H9 (cell line): Measurements from ENCODE around the gene TMEM202. TPM values are rescaled to one million over a fixed set of nuclear protein-coding genes. Genes with fewer than 3 reads are reported as not detected.
A peak's percentile ranks its signal among the peaks of the same experiment; 100 is the strongest.

ENCODE experiments used
- DNase-seq: peaks from one replicate; pipeline ENCODE4 v3.0.0-alpha.2; 2017
- H2AFZ ChIP-seq: one replicate; pipeline ENCODE4 v1.6.1; 2013; ENCODE audit warnings: mild to moderate bottlenecking, low read length, control low read depth, moderate library complexity
- H2AK5ac ChIP-seq: 2 replicates; pipeline ENCODE4 v1.6.1; 2013; ENCODE audit warnings: low read length, control low read depth, mixed read lengths; ENCODE audit not compliant: insufficient read length
- H2BK120ac ChIP-seq: one replicate; pipeline ENCODE4 v1.6.1; 2013; ENCODE audit warnings: low read depth, mild to moderate bottlenecking, low read length, control low read depth, inconsistent platforms; ENCODE audit not compliant: poor library complexity, severe bottlenecking
- H2BK12ac ChIP-seq: 2 replicates; pipeline ENCODE4 v1.6.1; 2013; ENCODE audit warnings: low read length, control low read depth, mixed read lengths, low read depth; ENCODE audit not compliant: insufficient read length
- H2BK15ac ChIP-seq: 2 replicates; pipeline ENCODE4 v1.6.1; 2013; ENCODE audit warnings: low read depth, low read length, control low read depth
- H2BK20ac ChIP-seq: one replicate; pipeline ENCODE4 v1.6.1; 2013; ENCODE audit warnings: low read depth, mild to moderate bottlenecking, low read length, control low read depth, inconsistent platforms; ENCODE audit not compliant: poor library complexity, severe bottlenecking
- H2BK5ac ChIP-seq: 2 replicates; pipeline ENCODE4 v1.6.1; 2013; ENCODE audit warnings: low read length, control low read depth, mixed read lengths; ENCODE audit not compliant: insufficient read length
- H3K14ac ChIP-seq: 2 replicates; pipeline ENCODE4 v1.6.1; 2013; ENCODE audit warnings: low read length, control low read depth; ENCODE audit not compliant: insufficient read depth
- H3K18ac ChIP-seq: 2 replicates; pipeline ENCODE4 v1.6.1; 2013; ENCODE audit warnings: low read depth, mild to moderate bottlenecking, mixed read lengths, low read length, control low read depth; ENCODE audit not compliant: insufficient read length
- H3K23ac ChIP-seq: 2 replicates; pipeline ENCODE4 v1.6.1; 2013; ENCODE audit warnings: low read length, control low read depth, mixed read lengths, low read depth; ENCODE audit not compliant: insufficient read length
- H3K23me2 ChIP-seq: 2 replicates; pipeline ENCODE4 v1.6.1; 2013; ENCODE audit warnings: low read depth, mild to moderate bottlenecking, mixed read lengths, low read length, control low read depth; ENCODE audit not compliant: insufficient read length, poor library complexity, severe bottlenecking
- H3K27ac ChIP-seq: 2 replicates; pipeline ENCODE4 v1.5.1; 2013; ENCODE audit warnings: low read length, control low read depth, mixed read lengths, low read depth; ENCODE audit not compliant: insufficient read length
- H3K27me3 ChIP-seq: 2 replicates; pipeline ENCODE4 v1.6.1; 2013; ENCODE audit warnings: low read length, control low read depth, inconsistent platforms; ENCODE audit not compliant: insufficient read depth
- H3K4ac ChIP-seq: 2 replicates; pipeline ENCODE4 v1.6.1; 2013; ENCODE audit warnings: low read depth, mild to moderate bottlenecking, control low read depth, inconsistent platforms, low read length, moderate library complexity
- H3K4me1 ChIP-seq: 2 replicates; pipeline ENCODE4 v1.6.1; 2013; ENCODE audit warnings: low read length, control low read depth, inconsistent platforms; ENCODE audit not compliant: insufficient read depth
- H3K4me2 ChIP-seq: 2 replicates; pipeline ENCODE4 v1.6.1; 2013; ENCODE audit warnings: low read length, control low read depth, mixed read lengths; ENCODE audit not compliant: insufficient read length, insufficient read depth
- H3K56ac ChIP-seq: 2 replicates; pipeline ENCODE4 v1.6.1; 2013; ENCODE audit warnings: low read depth, mild to moderate bottlenecking, mixed read lengths, low read length, control low read depth; ENCODE audit not compliant: insufficient read length
- H3K79me1 ChIP-seq: 2 replicates; pipeline ENCODE4 v1.6.1; 2013; ENCODE audit warnings: low read depth, mild to moderate bottlenecking, moderate library complexity, low read length, control low read depth, inconsistent platforms; ENCODE audit not compliant: insufficient read depth, poor library complexity, severe bottlenecking
- H3K79me2 ChIP-seq: 2 replicates; pipeline ENCODE4 v1.6.1; 2013; ENCODE audit warnings: low read length, control low read depth, inconsistent platforms; ENCODE audit not compliant: insufficient read depth
- H3K9ac ChIP-seq: 2 replicates; pipeline ENCODE4 v1.6.1; 2013; ENCODE audit warnings: low read length, control low read depth, mixed read lengths; ENCODE audit not compliant: insufficient read length; ENCODE audit errors: extremely low read depth
- H3K9me3 ChIP-seq: one replicate; pipeline ENCODE4 v1.6.1; 2013; ENCODE audit warnings: low read depth, low read length, inconsistent platforms; ENCODE audit not compliant: control insufficient read depth
- H3T11ph ChIP-seq: one replicate; pipeline ENCODE4 v1.6.1; 2013; ENCODE audit warnings: mild to moderate bottlenecking, low read length, control low read depth, inconsistent platforms
- H4K20me1 ChIP-seq: one replicate; pipeline ENCODE4 v1.6.1; 2013; ENCODE audit not compliant: control insufficient read depth, insufficient read length, insufficient read depth
- H4K5ac ChIP-seq: 2 replicates; pipeline ENCODE4 v1.6.1; 2013; ENCODE audit warnings: low read depth, mild to moderate bottlenecking, mixed read lengths, low read length, control low read depth; ENCODE audit not compliant: insufficient read length
- H4K8ac ChIP-seq: replicated peaks from 2 replicates; pipeline ENCODE4 v1.6.1; 2013; ENCODE audit warnings: low read length, control low read depth, mixed read lengths, low read depth; ENCODE audit not compliant: insufficient read length
- H4K91ac ChIP-seq: 2 replicates; pipeline ENCODE4 v1.6.1; 2013; ENCODE audit warnings: low read depth, mild to moderate bottlenecking, moderate library complexity, mixed read lengths, low read length, control low read depth; ENCODE audit not compliant: insufficient read length
- H3K27ac Mint-ChIP-seq, 3 experiments: 2 replicates in 2 of 3; 3 replicates in 1 of 3; pipeline ENCODE4 v1.8.0; 2020 to 2021; ENCODE audit warnings: mixed read lengths in 3 of 3, mild to moderate bottlenecking in 1 of 3, moderate library complexity in 1 of 3
- H3K27me3 Mint-ChIP-seq: 2 replicates; pipeline ENCODE4 v1.8.0; 2021; ENCODE audit warnings: low read depth, mild to moderate bottlenecking, moderate library complexity, mixed read lengths
- H3K36me3 Mint-ChIP-seq, 3 experiments: 2 replicates in 2 of 3; 3 replicates in 1 of 3; pipeline ENCODE4 v1.8.0; 2020 to 2021; ENCODE audit warnings: low read depth in 3 of 3, mixed read lengths in 3 of 3; ENCODE audit not compliant: insufficient read depth in 1 of 3
- H3K4me1 Mint-ChIP-seq, 2 experiments: 2 replicates each; pipeline ENCODE4 v1.8.0; 2020; ENCODE audit warnings: mixed read lengths in 2 of 2
- H3K4me3 Mint-ChIP-seq, 2 experiments: 2 replicates in 1 of 2; 3 replicates in 1 of 2; pipeline ENCODE4 v1.8.0; 2020 to 2021; ENCODE audit warnings: mild to moderate bottlenecking in 2 of 2, mixed read lengths in 2 of 2, moderate library complexity in 1 of 2
- H3K9me3 Mint-ChIP-seq, 2 experiments: 2 replicates in 1 of 2; 3 replicates in 1 of 2; pipeline ENCODE4 v1.8.0; 2020; ENCODE audit warnings: mild to moderate bottlenecking in 2 of 2, mixed read lengths in 2 of 2, moderate library complexity in 1 of 2
- CTCF ChIP-seq: fragments of 200-600 bp; sonication (generic); conservative IDR thresholded peaks from 3 replicates; pipeline ENCODE4 v1.8.0; 2021; ENCODE audit warnings: antibody characterized with exemption, mild to moderate bottlenecking
- total RNA-seq: library from RNA; stranded (reverse); gene quantifications from 2 replicates; pipeline ENCODE4 v1.2.1, GENCODE V29; 2021

The TMEM202 gene
- total RNA-seq, 1 experiment from 2014 or later = not detected

- H3K27ac Mint-ChIP-seq = no peak overlapping the region
These were observed 6.7 kb downstream of the TMEM202 start for GRCh38 chr15:72404841-72405240.

More at GRCh38 chr15:72404841-72405240, 6.7 kb downstream of the TMEM202 start:
- no peak overlapping the region for H2BK12ac ChIP-seq
- H3T11ph ChIP-seq = no peak overlapping the region
- no peak overlapping the region for H4K91ac ChIP-seq
- no peak overlapping the region for H2BK120ac ChIP-seq
- no peak overlapping the region for H3K27ac ChIP-seq
- no peaks in the 10 kb centered on the region for H3K79me2 ChIP-seq
- H2BK15ac ChIP-seq = no peak overlapping the region
- no peaks in the 10 kb centered on the region for H3K36me3 Mint-ChIP-seq
- no peak overlapping the region for H3K9ac ChIP-seq
- no peak for TF ChIP-seq CTCF
- no peak overlapping the region for H4K5ac ChIP-seq
- H3K4me1 ChIP-seq = no peaks in the 10 kb centered on the region
- no peak overlapping the region for H2AFZ ChIP-seq
- peaks cover 60% of the 10 kb centered on the region for H3K27me3 Mint-ChIP-seq
- no peak overlapping the region for H2BK5ac ChIP-seq
- no peak overlapping the region for H3K56ac ChIP-seq
- no peaks in the 10 kb centered on the region for H4K20me1 ChIP-seq
- H3K4me2 ChIP-seq = no peak overlapping the region
- no peak overlapping the region for H3K18ac ChIP-seq
- no peak for DNase-seq
- no peak overlapping the region for H2AK5ac ChIP-seq
- H2BK20ac ChIP-seq = peak overlapping the region; percentile 60
- peaks cover 1% of the 10 kb centered on the region; the same call in 1 of the 2 replicates for H3K27me3 ChIP-seq
- H3K23me2 ChIP-seq = no peaks in the 10 kb centered on the region
- no peaks in the 10 kb centered on the region for H3K9me3 ChIP-seq
- no peak overlapping the region for H3K4me3 Mint-ChIP-seq
- no peaks in the 10 kb centered on the region for H3K4me1 Mint-ChIP-seq
- H3K14ac ChIP-seq = no peak overlapping the region
- H3K9me3 Mint-ChIP-seq = no peaks in the 10 kb centered on the region; a peak in 1 of 5 replicates
- H3K23ac ChIP-seq = no peak overlapping the region
- no peaks in the 10 kb centered on the region for H3K79me1 ChIP-seq
- no peak overlapping the region for H3K4ac ChIP-seq
- no peak overlapping the region for H4K8ac ChIP-seq
